Ishikawa (cell line): ENCODE results near the gene RNF224.

Experiments used
- CEBPB ChIP-seq: IDR thresholded peaks from 2 replicates; pipeline ENCODE4 v1.6.1; 2012
- CREB1 ChIP-seq: IDR thresholded peaks from 2 replicates; pipeline ENCODE4 v1.6.1; 2012; ENCODE audit warnings: low read depth
- EGR1 ChIP-seq: IDR thresholded peaks from 2 replicates; pipeline ENCODE4 v1.6.1; 2012
- EP300 ChIP-seq: IDR thresholded peaks from 2 replicates; pipeline ENCODE4 v1.6.1; 2012; ENCODE audit warnings: borderline replicate concordance
- FOXM1 ChIP-seq: IDR thresholded peaks from 2 replicates; pipeline ENCODE4 v1.6.1; 2012; ENCODE audit warnings: low read depth, borderline replicate concordance
- MAX ChIP-seq: IDR thresholded peaks from 2 replicates; pipeline ENCODE4 v1.6.1; 2012
- NFIC ChIP-seq: IDR thresholded peaks from 2 replicates; pipeline ENCODE4 v1.6.1; 2012
- RAD21 ChIP-seq: IDR thresholded peaks from 2 replicates; pipeline ENCODE4 v1.6.1; 2012; ENCODE audit warnings: low read depth
- REST ChIP-seq: IDR thresholded peaks from 2 replicates; pipeline ENCODE4 v1.6.1; 2012; ENCODE audit warnings: low read depth, mild to moderate bottlenecking
- TAF1 ChIP-seq: IDR thresholded peaks from 2 replicates; pipeline ENCODE4 v1.6.1; 2012; ENCODE audit warnings: low read depth, mild to moderate bottlenecking
- TCF12 ChIP-seq: IDR thresholded peaks from 2 replicates; pipeline ENCODE4 v1.6.1; 2012; ENCODE audit warnings: low read depth
- TEAD4 ChIP-seq: IDR thresholded peaks from 2 replicates; pipeline ENCODE4 v1.6.1; 2012
- YY1 ChIP-seq: IDR thresholded peaks from 2 replicates; pipeline ENCODE4 v1.6.1; 2012; ENCODE audit warnings: low read depth
- ZBTB7A ChIP-seq: IDR thresholded peaks from 2 replicates; pipeline ENCODE4 v1.6.1; 2012; ENCODE audit warnings: low read depth
- TF ChIP-seq, protein P1 (sequence below): IDR thresholded peaks from 2 replicates; pipeline ENCODE4 v1.6.1; 2012

Gene RNF224

GRCh38 chr9:137244486-137245449, 17.5 kb downstream of the RNF224 start:
- TF ChIP-seq TAF1 (no peak), YY1 (no peak), CREB1 (no peak), EP300 (no peak)
- TF ChIP-seq, protein P1, sequence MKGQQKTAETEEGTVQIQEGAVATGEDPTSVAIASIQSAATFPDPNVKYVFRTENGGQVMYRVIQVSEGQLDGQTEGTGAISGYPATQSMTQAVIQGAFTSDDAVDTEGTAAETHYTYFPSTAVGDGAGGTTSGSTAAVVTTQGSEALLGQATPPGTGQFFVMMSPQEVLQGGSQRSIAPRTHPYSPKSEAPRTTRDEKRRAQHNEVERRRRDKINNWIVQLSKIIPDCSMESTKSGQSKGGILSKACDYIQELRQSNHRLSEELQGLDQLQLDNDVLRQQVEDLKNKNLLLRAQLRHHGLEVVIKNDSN, result no peak

DNA sequence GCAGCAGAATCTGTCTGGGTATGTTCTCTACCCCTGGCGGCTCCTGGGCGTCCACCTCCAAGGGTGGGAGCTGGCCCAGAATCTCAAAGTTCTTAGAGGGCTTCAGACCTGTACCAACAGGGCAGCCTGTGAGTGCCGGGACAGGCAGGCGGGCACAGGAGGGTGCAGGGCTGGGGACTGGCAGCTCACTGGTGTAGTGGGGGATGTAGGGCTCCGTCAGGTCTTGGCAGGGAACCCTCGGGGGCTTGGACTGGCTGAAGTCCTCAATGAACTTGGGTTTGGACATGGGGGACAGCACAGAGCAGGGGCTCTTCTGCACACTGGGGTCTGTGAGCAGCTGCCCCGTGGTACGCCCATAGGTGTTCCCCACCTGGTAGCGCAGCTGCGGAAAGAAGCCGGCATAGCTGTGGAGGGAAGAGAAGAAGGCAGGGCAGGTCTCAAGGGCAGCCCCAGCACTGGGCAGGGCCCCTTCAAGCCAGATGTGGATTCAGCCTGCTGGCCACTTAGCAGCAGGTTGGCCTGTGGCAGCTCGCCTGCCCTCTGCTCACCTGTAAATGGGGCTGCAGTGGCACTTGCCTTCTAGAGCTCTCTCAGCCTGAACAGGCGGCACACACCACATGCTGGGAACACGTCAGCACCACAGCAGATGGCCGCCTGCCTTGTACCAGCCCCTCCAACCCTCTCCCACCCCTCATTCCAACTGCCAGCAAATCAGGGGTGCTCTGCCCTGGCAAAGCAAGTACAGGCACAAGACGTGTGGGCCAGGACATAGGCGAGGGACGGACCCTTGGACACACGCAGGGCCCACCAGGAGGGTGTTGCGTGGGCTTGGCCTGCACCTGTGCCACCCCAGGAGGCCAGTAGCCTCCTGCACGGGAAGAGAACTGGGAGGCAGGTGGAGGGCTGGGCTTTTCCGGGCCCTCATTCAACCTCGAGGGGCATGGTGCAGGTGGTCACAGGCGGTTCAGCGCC, 18.4 kb downstream of the RNF224 start:
- TF ChIP-seq TCF12 (no peak), CEBPB (no peak), EGR1 (no peak), YY1 (no peak), EP300 (no peak), ZBTB7A (no peak), MAX (no peak)

DNA sequence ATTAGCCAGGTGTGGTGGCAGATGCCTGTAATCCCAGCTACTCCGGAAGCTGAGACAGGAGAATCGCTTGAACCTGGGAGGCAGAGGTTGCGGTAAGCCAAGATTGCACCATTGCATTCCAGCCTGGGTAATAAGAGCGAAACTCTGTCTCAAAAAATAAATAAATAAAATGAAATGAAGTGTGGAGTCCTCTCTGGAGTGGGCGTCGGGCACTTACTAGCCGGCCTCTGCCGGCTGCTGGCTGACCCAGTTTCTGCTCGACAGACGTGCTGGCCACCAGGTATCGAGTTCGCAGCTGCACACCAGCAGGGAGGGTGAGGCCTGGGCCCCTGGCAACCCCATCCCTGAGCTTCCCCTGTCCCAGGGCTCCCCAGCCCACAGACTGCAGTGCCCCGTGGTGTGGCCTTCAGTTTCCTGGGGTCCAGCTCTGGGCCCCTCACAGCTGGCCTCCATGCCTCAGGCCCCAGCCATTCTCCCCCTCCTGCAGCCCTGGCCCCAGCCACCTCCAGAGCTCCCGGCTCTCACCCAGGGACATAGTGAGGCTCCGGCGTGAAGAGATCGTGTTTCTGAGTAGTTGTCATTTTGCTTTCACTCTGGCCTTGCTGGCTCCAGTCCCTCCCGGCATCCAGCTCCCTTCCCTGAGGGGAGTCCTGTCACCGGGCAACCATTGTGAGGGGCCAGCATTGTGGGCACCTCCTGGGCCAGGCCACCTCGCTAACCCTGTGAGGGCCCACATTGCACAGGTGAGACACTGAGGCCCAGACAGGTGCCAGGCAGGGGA, 20.0 kb downstream of the RNF224 start:
- TF ChIP-seq, protein P1, result no peak
- no peak for TF ChIP-seq TAF1
- no peak for TF ChIP-seq CREB1
- TF ChIP-seq NFIC, result no peak
- TF ChIP-seq ZBTB7A, result no peak
- TF ChIP-seq TEAD4, result no peak
- no peak for TF ChIP-seq RAD21
- no peak for TF ChIP-seq EP300
- TF ChIP-seq FOXM1, result no peak

DNA sequence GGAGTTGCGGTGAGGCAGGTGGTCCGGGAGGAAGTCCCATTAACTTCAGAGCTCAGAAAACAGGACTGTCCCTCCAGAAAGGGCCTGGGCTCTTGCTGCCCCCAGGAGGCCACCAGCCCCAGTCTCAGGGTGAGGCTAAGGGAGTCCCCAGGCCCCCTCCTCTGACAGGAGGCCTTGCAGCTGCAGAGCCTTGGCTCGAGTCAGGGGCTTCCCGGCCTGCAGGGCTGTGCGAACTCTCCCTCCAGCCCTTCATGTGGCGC, 20.5 kb downstream of the RNF224 start:
- TF ChIP-seq EP300 (no peak), TAF1 (no peak), CREB1 (no peak), CEBPB (no peak), ZBTB7A (no peak), TCF12 (no peak)
- TF ChIP-seq, protein P1, result no peak

GRCh38 chr9:137250329-137251193, 23.3 kb downstream of the RNF224 start:
- no peak for TF ChIP-seq TEAD4
- TF ChIP-seq FOXM1, result no peak
- TF ChIP-seq CEBPB, result no peak
- no peak for TF ChIP-seq NFIC
- TF ChIP-seq MAX, result no peak
- TF ChIP-seq YY1, result no peak
- TF ChIP-seq TCF12, result no peak
- TF ChIP-seq, protein P1, result no peak
- no peak for TF ChIP-seq REST
- no peak for TF ChIP-seq ZBTB7A
- TF ChIP-seq TAF1, result no peak
- TF ChIP-seq EGR1, result no peak
- no peak for TF ChIP-seq CREB1
- no peak for TF ChIP-seq EP300
- no peak for TF ChIP-seq RAD21
